Measurements from ENCODE around the gene VAC14. TPM values are rescaled to one million over a fixed set of nuclear protein-coding genes. Genes with fewer than 3 reads are reported as not detected.
A peak's percentile ranks its signal among the peaks of the same experiment; 100 is the strongest.

VAC14 gene
- total RNA-seq, 4 donors from 2014 or later: 20.1 to 47.8 (median 39.0) TPM

- WGBS, 2 donors: 84 to 86% methylated on average over 9 of the region's 9 CpGs
Measured at GRCh38 chr16:70741783-70742125, 59.2 kb downstream of the VAC14 start.

GRCh38 chr16:70740914-70741782 is 59.8 kb downstream of the VAC14 start:
- H3K4me3 ChIP-seq (ENCODE audit: low read depth, poor library complexity, severe bottlenecking): no peak overlapping the region
- intact Hi-C loops (cut with DNase I; ENCODE audit: low total_unique reads): no loop called here
- peak in 1 of 2 donors; percentile 86 for DNase-seq (ENCODE audit: low spot score in 2 of 2)
- WGBS, 2 donors: 66 to 69% methylated on average over 20 of the region's 20 CpGs
- TF ChIP-seq POLR2A (IDR thresholded peaks at IDR 0.05) (no peak), CTCF (IDR thresholded peaks at IDR 0.05) (no peak)

More at GRCh38 chr16:70741783-70742125, 59.2 kb downstream of the VAC14 start:
- DNase-seq (ENCODE audit: low spot score in 2 of 2): no peak
- intact Hi-C loops (cut with DNase I; ENCODE audit: low total_unique reads): no loop called here
- no peak overlapping the region for H3K4me3 ChIP-seq (ENCODE audit: low read depth, poor library complexity, severe bottlenecking)
- no peak for TF ChIP-seq CTCF (IDR thresholded peaks at IDR 0.05)
- no peak for TF ChIP-seq POLR2A (IDR thresholded peaks at IDR 0.05)

GRCh38 chr16:70740174-70740913 is 60.6 kb downstream of the VAC14 start:
- WGBS, 2 donors: 78 to 79% methylated on average over 16 of the region's 16 CpGs
- DNase-seq (ENCODE audit: low spot score in 2 of 2): no peak
- H3K4me3 ChIP-seq (ENCODE audit: low read depth, poor library complexity, severe bottlenecking): no peak overlapping the region
- intact Hi-C loops (cut with DNase I; ENCODE audit: low total_unique reads): no loop called here
- TF ChIP-seq POLR2A (IDR thresholded peaks at IDR 0.05): no peak
- TF ChIP-seq CTCF (IDR thresholded peaks at IDR 0.05): no peak

- intact Hi-C loops (cut with DNase I; ENCODE audit: low total_unique reads): no loop called here
- TF ChIP-seq CTCF (IDR thresholded peaks at IDR 0.05): no peak
- no peak for TF ChIP-seq POLR2A (IDR thresholded peaks at IDR 0.05)
- no peak overlapping the region for H3K4me3 ChIP-seq (ENCODE audit: low read depth, poor library complexity, severe bottlenecking)
- no peak for DNase-seq (ENCODE audit: low spot score in 2 of 2)
- WGBS, 2 donors: 88 to 91% methylated on average over 7 of the region's 7 CpGs
Measured at GRCh38 chr16:70739389-70739788, 61.6 kb downstream of the VAC14 start.

GRCh38 chr16:70738083-70738977 is 62.6 kb downstream of the VAC14 start:
- WGBS, 2 donors: 59 to 69% methylated on average over 22 of the region's 22 CpGs
- peak in 1 of 2 donors; percentile 90 for DNase-seq (ENCODE audit: low spot score in 2 of 2)
- H3K4me3 ChIP-seq (ENCODE audit: low read depth, poor library complexity, severe bottlenecking): no peak overlapping the region
- intact Hi-C loops (cut with DNase I; ENCODE audit: low total_unique reads): no loop called here
- TF ChIP-seq CTCF (IDR thresholded peaks at IDR 0.05) (no peak), POLR2A (IDR thresholded peaks at IDR 0.05) (no peak)

Data from lower leg skin (tissue), 4 donors.